Mammary epithelial cell (primary cell): Measurements from ENCODE around the gene PPP2R5D.

Experiments used
- EZH2 ChIP-seq: IDR thresholded peaks from 2 replicates; pipeline ENCODE4 v1.6.1; 2012; ENCODE audit warnings: low read length, inconsistent platforms, borderline replicate concordance
- TF ChIP-seq, protein P1 (sequence below), 2 donors: IDR thresholded peaks in 1 of 2; conservative IDR thresholded peaks in 1 of 2; 2 replicates each; pipeline ENCODE4 v1.5.1; 2011 to 2012; ENCODE audit warnings: inconsistent platforms in 2 of 2, low read length in 2 of 2, mild to moderate bottlenecking in 2 of 2, control low read depth in 1 of 2, low read depth in 1 of 2; ENCODE audit not compliant: insufficient read depth in 1 of 2; ENCODE audit errors: extremely low read depth in 1 of 2

DNA sequence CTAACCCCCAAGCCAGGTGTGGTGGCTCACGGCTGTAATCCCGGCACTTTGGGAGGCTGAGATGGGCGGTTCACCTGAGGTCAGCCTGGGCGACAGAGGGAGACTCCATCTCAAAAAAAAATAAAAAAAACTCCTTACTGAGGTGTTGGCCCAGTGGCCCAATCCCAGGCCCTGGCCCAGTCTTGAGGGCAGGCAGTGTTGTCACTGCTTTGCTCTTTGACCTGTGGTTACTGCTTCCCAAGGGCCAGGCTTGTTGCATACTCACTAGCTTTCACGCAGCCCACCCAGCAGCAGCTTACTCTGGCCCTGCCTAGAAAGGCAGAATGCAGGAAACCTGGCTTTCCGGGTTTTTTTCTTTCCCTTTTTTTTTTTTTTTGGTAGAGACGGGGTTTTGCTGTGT, 41.9 kb upstream of the PPP2R5D start:
- no peak for TF ChIP-seq EZH2
- TF ChIP-seq, protein P1, sequence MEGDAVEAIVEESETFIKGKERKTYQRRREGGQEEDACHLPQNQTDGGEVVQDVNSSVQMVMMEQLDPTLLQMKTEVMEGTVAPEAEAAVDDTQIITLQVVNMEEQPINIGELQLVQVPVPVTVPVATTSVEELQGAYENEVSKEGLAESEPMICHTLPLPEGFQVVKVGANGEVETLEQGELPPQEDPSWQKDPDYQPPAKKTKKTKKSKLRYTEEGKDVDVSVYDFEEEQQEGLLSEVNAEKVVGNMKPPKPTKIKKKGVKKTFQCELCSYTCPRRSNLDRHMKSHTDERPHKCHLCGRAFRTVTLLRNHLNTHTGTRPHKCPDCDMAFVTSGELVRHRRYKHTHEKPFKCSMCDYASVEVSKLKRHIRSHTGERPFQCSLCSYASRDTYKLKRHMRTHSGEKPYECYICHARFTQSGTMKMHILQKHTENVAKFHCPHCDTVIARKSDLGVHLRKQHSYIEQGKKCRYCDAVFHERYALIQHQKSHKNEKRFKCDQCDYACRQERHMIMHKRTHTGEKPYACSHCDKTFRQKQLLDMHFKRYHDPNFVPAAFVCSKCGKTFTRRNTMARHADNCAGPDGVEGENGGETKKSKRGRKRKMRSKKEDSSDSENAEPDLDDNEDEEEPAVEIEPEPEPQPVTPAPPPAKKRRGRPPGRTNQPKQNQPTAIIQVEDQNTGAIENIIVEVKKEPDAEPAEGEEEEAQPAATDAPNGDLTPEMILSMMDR (conservative IDR thresholded peaks at IDR 0.05 in 1 of 2, IDR thresholded peaks at IDR 0.05 in 1 of 2; ENCODE audit: extremely low read depth in 1 of 2, insufficient read depth in 1 of 2, low read depth in 1 of 2, low read length in 2 of 2): no peak
